Measurements from ENCODE around the gene FILIP1. TPM values are rescaled to one million over a fixed set of nuclear protein-coding genes. Genes with fewer than 3 reads are reported as not detected.

Gene FILIP1
- total and polyA plus RNA-seq, 12 donors: 16.8 to 269 (median 181) TPM

GRCh38 chr6:75491291-75491690 is 2.3 kb downstream of the FILIP1 start:
- peaks cover 0 to 71% (median 60%) of the 10 kb centered on the region in 9 donors for H3K4me1 ChIP-seq
- 22 to 53% methylated on average over 1 of the region's 1 CpG for WGBS, 2 donors
- DNase-seq: peak in 1 of 2 donors; percentile 57

GRCh38 chr6:75490706-75491105 is 2.9 kb downstream of the FILIP1 start:
- no peak for TF ChIP-seq CTCF (IDR thresholded peaks at IDR 0.05)
- peak overlapping the region in 9 of 10 donors; percentile 41 to 71 (median 58) for H3K4me3 ChIP-seq
- ATAC-seq (no peak), DNase-seq (no peak)
- H3K9me3 ChIP-seq: no peaks in the 10 kb centered on the region
- WGBS, 2 donors: 24 to 37% methylated on average over 3 of the region's 3 CpGs
- H3K36me3 ChIP-seq: peaks cover 0 to 6% (median 0%) of the 10 kb centered on the region in 9 donors
- peak overlapping the region; percentile 75 to 95 (median 90) for H3K27ac ChIP-seq
- intact Hi-C loops (cut with DNase I): loop anchor here in 4 of 10 donors (2.0 to 10.0 kb wide), 7 partner anchors 53 to 123 kb away; no protein-coding TSS in a partner anchor
- H3K4me1 ChIP-seq: peaks cover 0 to 67% (median 57%) of the 10 kb centered on the region in 9 donors
- H3K27me3 ChIP-seq: no peaks in the 10 kb centered on the region

More at GRCh38 chr6:75491291-75491690, 2.3 kb downstream of the FILIP1 start:
- Histone ChIP-seq H3K9me3 (no peaks in the 10 kb centered on the region), H3K27ac (peak overlapping the region; percentile 75 to 95 (median 90)), H3K27me3 (no peaks in the 10 kb centered on the region), H3K36me3 (peaks cover 0 to 6% (median 0%) of the 10 kb centered on the region in 9 donors), H3K4me3 (peak overlapping the region; percentile 38 to 71 (median 56))
- ATAC-seq: peak; percentile 26 to 71 (median 56)
- intact Hi-C loops (cut with DNase I): loop anchor here in 4 of 10 donors (2.0 to 10.0 kb wide), 7 partner anchors 54 to 124 kb away; no protein-coding TSS in a partner anchor
- no peak for TF ChIP-seq CTCF (IDR thresholded peaks at IDR 0.05)

GRCh38 chr6:75489025-75489424 is 4.6 kb downstream of the FILIP1 start:
- Histone ChIP-seq H3K27me3 (no peaks in the 10 kb centered on the region), H3K4me1 (peaks cover 0 to 65% (median 41%) of the 10 kb centered on the region in 9 donors), H3K4me3 (peak overlapping the region in 8 of 10 donors; percentile 41 to 71 (median 60)), H3K27ac (peak overlapping the region; percentile 29 to 95 (median 90)), H3K9me3 (no peaks in the 10 kb centered on the region), H3K36me3 (peaks cover 0 to 6% (median 0%) of the 10 kb centered on the region in 9 donors)
- no peak for TF ChIP-seq CTCF (IDR thresholded peaks at IDR 0.05)
- no peak for ATAC-seq
- intact Hi-C loops (cut with DNase I): loop anchor here in 3 of 10 donors (5.0 to 10.0 kb wide), 3 partner anchors 52 to 67 kb away; no protein-coding TSS in a partner anchor
- WGBS, 2 donors: 11 to 28% methylated on average over 1 of the region's 1 CpG
- no peak for DNase-seq

- H3K27me3 ChIP-seq: no peaks in the 10 kb centered on the region
- WGBS, 2 donors: 8 to 21% methylated on average over 1 of the region's 1 CpG
- H3K36me3 ChIP-seq: peaks cover 0 to 6% (median 0%) of the 10 kb centered on the region in 9 donors
- no peak for TF ChIP-seq CTCF (IDR thresholded peaks at IDR 0.05)
- H3K9me3 ChIP-seq: no peaks in the 10 kb centered on the region
- H3K27ac ChIP-seq: peak overlapping the region in 9 of 10 donors; percentile 26 to 95 (median 89)
- intact Hi-C loops (cut with DNase I): loop anchor here in 3 of 10 donors (5.0 to 10.0 kb wide), 3 partner anchors 51 to 66 kb away; no protein-coding TSS in a partner anchor
- H3K4me3 ChIP-seq: peak overlapping the region in 7 of 10 donors; percentile 6 to 71 (median 63)
- ATAC-seq (peak in 2 of 8 donors; percentile 4 to 26), DNase-seq (no peak)
- H3K4me1 ChIP-seq: peaks cover 0 to 72% (median 49%) of the 10 kb centered on the region in 9 donors
Observed at GRCh38 chr6:75488033-75488432, 5.6 kb downstream of the FILIP1 start.

Data from heart right ventricle (tissue), 16 donors.